Gastrocnemius medialis (tissue), 4 donors: ENCODE data around the gene POLR2H. TPM values are rescaled to one million over a fixed set of nuclear protein-coding genes. Genes with fewer than 3 reads are reported as not detected.

Experiments used
- ATAC-seq, 2 donors: fragments of 150-250 bp; one replicate each; pipeline ENCODE4 v1.9.1; 2016
- DNase-seq, 2 donors: peaks; one replicate each; pipeline ENCODE4 v3.0.0-alpha.2; 2019
- H3K27ac ChIP-seq, 4 donors: fragments of 200-600 bp; sonication (generic); 1 replicate in 1 of 4; 2 replicates in 3 of 4; pipeline ENCODE4 v1.5.1; 2016 to 2018; ENCODE audit warnings: mild to moderate bottlenecking in 2 of 4, moderate library complexity in 1 of 4
- H3K27me3 ChIP-seq, 3 donors: fragments of 200-600 bp; sonication (generic) in 2 of 3; 1 replicate in 1 of 3; 2 replicates in 2 of 3; pipeline versions ENCODE4 v1.5.1 to v1.6.0; 2016 to 2019; ENCODE audit warnings: mild to moderate bottlenecking in 1 of 3, moderate library complexity in 1 of 3
- H3K36me3 ChIP-seq, 2 donors: fragments of 200-600 bp; sonication (generic) in 1 of 2; one replicate each; pipeline ENCODE4 v1.5.1; 2017 to 2018
- H3K4me1 ChIP-seq, 2 donors: fragments of 200-600 bp; sonication (generic) in 1 of 2; one replicate each; pipeline ENCODE4 v1.5.1; 2016 to 2017; ENCODE audit warnings: mild to moderate bottlenecking in 2 of 2
- H3K4me3 ChIP-seq, 4 donors: fragments of 200-600 bp; sonication (generic) in 3 of 4; 1 replicate in 1 of 4; 2 replicates in 3 of 4; pipeline ENCODE4 v1.5.1; 2016 to 2019; ENCODE audit warnings: mild to moderate bottlenecking in 2 of 4
- H3K9me3 ChIP-seq, 3 donors: fragments of 200-600 bp; sonication (generic) in 2 of 3; 1 replicate in 1 of 3; 2 replicates in 2 of 3; pipeline ENCODE4 v1.5.1; 2016 to 2019
- POLR2A ChIP-seq, 2 donors: fragments of 450-650 bp; IDR thresholded peaks; one replicate each; pipeline ENCODE4 v1.6.1; 2017; ENCODE audit warnings: antibody characterized with exemption in 2 of 2, mild to moderate bottlenecking in 2 of 2, moderate library complexity in 2 of 2
- in situ Hi-C, 4 donors: fragments of 200-750 bp; cut with MboI; loops; one replicate each; pipeline versions ENCODE4 v1.15.0 to v1.8.0; 2017; ENCODE audit warnings: low sequenced_read_pairs in 4 of 4
- intact Hi-C: fragments of 100-400 bp; cut with DNase I; formaldehyde crosslinking; loops from one replicate; pipeline ENCODE4 v1.15.1; 2023; ENCODE audit warnings: low total_unique reads
- total RNA-seq, 4 donors: library from RNA; depleted of rRNA; stranded (reverse); fragments of >200 nt; gene quantifications; one replicate each; pipeline versions ENCODE4 v1.1.0 to v1.2.3, GENCODE V29; 2016
- TF ChIP-seq, protein P1 (sequence below), 5 experiments: fragments of 450-650 bp in 3 of 5; fragments of 200-600 bp in 2 of 5; sonication (generic) in 2 of 5; IDR thresholded peaks in 4 of 5; conservative IDR thresholded peaks in 1 of 5; 1 replicate in 4 of 5; 2 replicates in 1 of 5; pipeline ENCODE4 v1.5.1; 2016 to 2019; ENCODE audit warnings: antibody characterized with exemption in 5 of 5, mild to moderate bottlenecking in 3 of 5, moderate library complexity in 3 of 5

The POLR2H gene
- total RNA-seq, 4 donors from 2014 or later: 45.5 to 87.7 (median 53.0) TPM

GRCh38 chr3:184358124-184358767 lies 3.3 kb upstream of the POLR2H start:
- no peak overlapping the region for H3K4me3 ChIP-seq
- H3K36me3 ChIP-seq: no peaks in the 10 kb centered on the region
- in situ Hi-C loops: loop anchor here in 3 of 4 donors (25.0 kb wide), 3 partner anchors 404 to 454 kb away; partner anchors contain the start of gene VPS8 (in 1 of the 3)
- no peak for DNase-seq
- no peak for TF ChIP-seq POLR2A (IDR thresholded peaks at IDR 0.05)
- TF ChIP-seq, protein P1, sequence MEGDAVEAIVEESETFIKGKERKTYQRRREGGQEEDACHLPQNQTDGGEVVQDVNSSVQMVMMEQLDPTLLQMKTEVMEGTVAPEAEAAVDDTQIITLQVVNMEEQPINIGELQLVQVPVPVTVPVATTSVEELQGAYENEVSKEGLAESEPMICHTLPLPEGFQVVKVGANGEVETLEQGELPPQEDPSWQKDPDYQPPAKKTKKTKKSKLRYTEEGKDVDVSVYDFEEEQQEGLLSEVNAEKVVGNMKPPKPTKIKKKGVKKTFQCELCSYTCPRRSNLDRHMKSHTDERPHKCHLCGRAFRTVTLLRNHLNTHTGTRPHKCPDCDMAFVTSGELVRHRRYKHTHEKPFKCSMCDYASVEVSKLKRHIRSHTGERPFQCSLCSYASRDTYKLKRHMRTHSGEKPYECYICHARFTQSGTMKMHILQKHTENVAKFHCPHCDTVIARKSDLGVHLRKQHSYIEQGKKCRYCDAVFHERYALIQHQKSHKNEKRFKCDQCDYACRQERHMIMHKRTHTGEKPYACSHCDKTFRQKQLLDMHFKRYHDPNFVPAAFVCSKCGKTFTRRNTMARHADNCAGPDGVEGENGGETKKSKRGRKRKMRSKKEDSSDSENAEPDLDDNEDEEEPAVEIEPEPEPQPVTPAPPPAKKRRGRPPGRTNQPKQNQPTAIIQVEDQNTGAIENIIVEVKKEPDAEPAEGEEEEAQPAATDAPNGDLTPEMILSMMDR (IDR thresholded peaks at IDR 0.05 in 4 of 5, conservative IDR thresholded peaks at IDR 0.05 in 1 of 5): no peak
- H3K27me3 ChIP-seq: no peaks in the 10 kb centered on the region
- no peak for ATAC-seq
- no peak overlapping the region for H3K27ac ChIP-seq
- intact Hi-C loops: no loop called here
- H3K4me1 ChIP-seq: peaks cover 4 to 14% of the 10 kb centered on the region in 2 donors
- no peaks in the 10 kb centered on the region for H3K9me3 ChIP-seq

- H3K27me3 ChIP-seq: no peaks in the 10 kb centered on the region
- H3K4me3 ChIP-seq: no peak overlapping the region
- no peaks in the 10 kb centered on the region for H3K36me3 ChIP-seq
- DNase-seq (no peak), ATAC-seq (no peak)
- no peak overlapping the region for H3K27ac ChIP-seq
- peaks cover 8 to 20% of the 10 kb centered on the region in 2 donors for H3K4me1 ChIP-seq
- H3K9me3 ChIP-seq: no peaks in the 10 kb centered on the region
- no peak for TF ChIP-seq POLR2A (IDR thresholded peaks at IDR 0.05)
- TF ChIP-seq, protein P1 (IDR thresholded peaks at IDR 0.05 in 4 of 5, conservative IDR thresholded peaks at IDR 0.05 in 1 of 5): no peak
- intact Hi-C loops: no loop called here
- in situ Hi-C loops: loop anchor here in 3 of 4 donors (25.0 kb wide), 3 partner anchors 403 to 453 kb away; partner anchors contain the start of gene VPS8 (in 1 of the 3)
Measured at GRCh38 chr3:184358921-184359350, 2.6 kb upstream of the POLR2H start.

- H3K36me3 ChIP-seq: no peaks in the 10 kb centered on the region
- no peaks in the 10 kb centered on the region for H3K9me3 ChIP-seq
- intact Hi-C loops: loop anchor here (5.0 to 10.0 kb wide), 2 partner anchors 172 to 415 kb away; partner anchors contain the start of gene ABCF3
- no peak overlapping the region for H3K4me3 ChIP-seq
- H3K27ac ChIP-seq: no peak overlapping the region
- ATAC-seq (no peak), DNase-seq (no peak)
- TF ChIP-seq POLR2A (IDR thresholded peaks at IDR 0.05): no peak
- TF ChIP-seq, protein P1 (IDR thresholded peaks at IDR 0.05 in 4 of 5, conservative IDR thresholded peaks at IDR 0.05 in 1 of 5): no peak
- peaks cover 14 to 23% of the 10 kb centered on the region in 2 donors for H3K4me1 ChIP-seq
- in situ Hi-C loops: loop anchor here in 3 of 4 donors (25.0 kb wide), 3 partner anchors 403 to 453 kb away; partner anchors contain the start of gene VPS8 (in 1 of the 3)
- no peaks in the 10 kb centered on the region for H3K27me3 ChIP-seq
Measured at GRCh38 chr3:184359610-184360009, 1.9 kb upstream of the POLR2H start.

- H3K27me3 ChIP-seq: no peaks in the 10 kb centered on the region
- no peak overlapping the region for H3K27ac ChIP-seq
- H3K4me3 ChIP-seq: peak overlapping the region; percentile 58 to 94 (median 76)
- DNase-seq (no peak), ATAC-seq (no peak)
- peaks cover 17 to 23% of the 10 kb centered on the region in 2 donors for H3K4me1 ChIP-seq
- no peak for TF ChIP-seq POLR2A (IDR thresholded peaks at IDR 0.05)
- TF ChIP-seq, protein P1 (IDR thresholded peaks at IDR 0.05 in 4 of 5, conservative IDR thresholded peaks at IDR 0.05 in 1 of 5): no peak
- intact Hi-C loops: loop anchor here (5.0 to 10.0 kb wide), 2 partner anchors 173 to 415 kb away; partner anchors contain the start of gene ABCF3
- in situ Hi-C loops: loop anchor here in 3 of 4 donors (25.0 kb wide), 3 partner anchors 402 to 452 kb away; partner anchors contain the start of gene VPS8 (in 1 of the 3)
- peaks cover 0 to 6% of the 10 kb centered on the region in 2 donors for H3K36me3 ChIP-seq
- no peaks in the 10 kb centered on the region for H3K9me3 ChIP-seq
Measured at GRCh38 chr3:184360070-184360928, 1.2 kb upstream of the POLR2H start.
